GM12872 (cell line): ENCODE measurements around the gene PRKCE.

Experiments
- CTCF ChIP-seq: IDR thresholded peaks from 3 replicates; pipeline ENCODE4 v1.5.1; 2011; ENCODE audit warnings: low read depth, mild to moderate bottlenecking, low read length, moderate library complexity; ENCODE audit not compliant: insufficient read depth

Gene PRKCE

GRCh38 chr2:46231721-46232120, 580.2 kb downstream of the PRKCE start:
- no peak for TF ChIP-seq CTCF

- no peak for TF ChIP-seq CTCF
Observed at GRCh38 chr2:46232860-46233259, 581.4 kb downstream of the PRKCE start.

GRCh38 chr2:46236006-46236875, 584.8 kb downstream of the PRKCE start:
- TF ChIP-seq CTCF: no peak

GRCh38 chr2:46236876-46237859, 585.7 kb downstream of the PRKCE start:
- no peak for TF ChIP-seq CTCF
